HepG2 (cell line): ENCODE measurements around the gene NTS.

Experiments
- AFF4 ChIP-seq: sonication (generic); formaldehyde crosslinking; IDR thresholded peaks from 2 replicates; pipeline ENCODE4 v1.4.0; 2020; ENCODE audit warnings: missing genetic modification reagents
- CTCF ChIP-seq: sonication (generic); formaldehyde crosslinking; IDR thresholded peaks from 2 replicates; pipeline ENCODE4 v1.5.0; 2020; ENCODE audit warnings: mild to moderate bottlenecking, missing genetic modification reagents, moderate library complexity
- FOXM1 ChIP-seq: sonication (generic); formaldehyde crosslinking; IDR thresholded peaks from 2 replicates; pipeline ENCODE4 v1.5.0; 2020; ENCODE audit warnings: missing genetic modification reagents
- NR2C2 ChIP-seq: sonication (generic); formaldehyde crosslinking; IDR thresholded peaks from 2 replicates; pipeline ENCODE4 v1.4.0; 2020; ENCODE audit warnings: missing genetic modification reagents, mild to moderate bottlenecking, moderate library complexity, borderline replicate concordance
- RAD21 ChIP-seq: fragments of 450-650 bp; formaldehyde crosslinking; IDR thresholded peaks from 2 replicates; pipeline ENCODE4 v1.5.0; 2020; ENCODE audit warnings: mild to moderate bottlenecking

GRCh38 chr12:85865890-85866289 lies 8.2 kb upstream of the NTS start:
- TF ChIP-seq AFF4 (no peak), RAD21 (CRISPR knock-in tag) (no peak), CTCF (CRISPR knock-in tag) (no peak), FOXM1 (CRISPR knock-in tag) (no peak), NR2C2 (CRISPR knock-in tag) (no peak)
